ENCODE measurements around the gene ELP5.

ELP5 gene

GRCh38 chr17:7214300-7215135, 37.5 kb upstream of the ELP5 start:
- Histone ChIP-seq H3K27me3 (ENCODE audit: insufficient read depth, low read length, poor library complexity) (no peaks in the 10 kb centered on the region), H4K20me1 (ENCODE audit: insufficient read depth, low read length) (no peaks in the 10 kb centered on the region), H3K4me2 (ENCODE audit: insufficient read depth, low read length) (peak overlapping the region; percentile 71), H3K4me3 (ENCODE audit: low read depth in 1 of 2, low read length in 2 of 2) (peak overlapping the region in 1 of 2 experiments; percentile 56; a peak in 3 of 4 replicates), H3K9me3 (ENCODE audit: insufficient read depth, low read length, severe bottlenecking) (no peaks in the 10 kb centered on the region), H2AFZ (ENCODE audit: low read depth, low read length) (peak overlapping the region; percentile 57), H3K9ac (ENCODE audit: low read depth, low read length) (peak overlapping the region; percentile 45), H3K4me1 (ENCODE audit: insufficient read depth, low read length) (peaks cover 60% of the 10 kb centered on the region), H3K36me3 (ENCODE audit: insufficient read depth, low read length) (no peaks in the 10 kb centered on the region), H3K27ac (ENCODE audit: low read length) (peak overlapping the region; percentile 72), H3K79me2 (ENCODE audit: insufficient read depth, low read length) (peaks cover 21% of the 10 kb centered on the region)
- TF ChIP-seq EZH2 (IDR thresholded peaks at IDR 0.05; ENCODE audit: borderline replicate concordance, low read depth, low read length, severe bottlenecking) (no peak), CTCF (IDR thresholded peaks at IDR 0.05; ENCODE audit: borderline replicate concordance, extremely low read depth, low read length, poor library complexity, severe bottlenecking) (peak; percentile 76)
- DNase-seq (peak; percentile 100), ATAC-seq (ENCODE audit: insufficient read depth, low read depth) (peak; percentile 81)

- H3K4me1 ChIP-seq (ENCODE audit: insufficient read depth, low read length) = peaks cover 62% of the 10 kb centered on the region
- peak overlapping the region in 1 of 2 experiments; percentile 56; a peak in 2 of 4 replicates for H3K4me3 ChIP-seq (ENCODE audit: low read depth in 1 of 2, low read length in 2 of 2)
- ATAC-seq (ENCODE audit: insufficient read depth, low read depth) (no peak), DNase-seq (no peak)
- H3K27ac ChIP-seq (ENCODE audit: low read length) = peak overlapping the region; percentile 68
- H3K9ac ChIP-seq (ENCODE audit: low read depth, low read length) = peak overlapping the region; percentile 33
- H2AFZ ChIP-seq (ENCODE audit: low read depth, low read length) = no peak overlapping the region
- H4K20me1 ChIP-seq (ENCODE audit: insufficient read depth, low read length) = no peaks in the 10 kb centered on the region
- no peaks in the 10 kb centered on the region for H3K36me3 ChIP-seq (ENCODE audit: insufficient read depth, low read length)
- no peaks in the 10 kb centered on the region for H3K9me3 ChIP-seq (ENCODE audit: insufficient read depth, low read length, severe bottlenecking)
- H3K79me2 ChIP-seq (ENCODE audit: insufficient read depth, low read length) = peaks cover 28% of the 10 kb centered on the region
- no peak for TF ChIP-seq EZH2 (IDR thresholded peaks at IDR 0.05; ENCODE audit: borderline replicate concordance, low read depth, low read length, severe bottlenecking)
- peak overlapping the region; percentile 71 for H3K4me2 ChIP-seq (ENCODE audit: insufficient read depth, low read length)
- no peaks in the 10 kb centered on the region for H3K27me3 ChIP-seq (ENCODE audit: insufficient read depth, low read length, poor library complexity)
Observed at GRCh38 chr17:7215136-7215638, 36.8 kb upstream of the ELP5 start.

GRCh38 chr17:7215652-7216180, 36.3 kb upstream of the ELP5 start:
- Histone ChIP-seq H2AFZ (ENCODE audit: low read depth, low read length) (no peak overlapping the region), H3K27ac (ENCODE audit: low read length) (peak overlapping the region; percentile 68), H3K79me2 (ENCODE audit: insufficient read depth, low read length) (peaks cover 33% of the 10 kb centered on the region), H3K36me3 (ENCODE audit: insufficient read depth, low read length) (peaks cover 2% of the 10 kb centered on the region; the same call in 1 of the 2 replicates), H4K20me1 (ENCODE audit: insufficient read depth, low read length) (peaks cover 2% of the 10 kb centered on the region; the same call in 1 of the 2 replicates), H3K9ac (ENCODE audit: low read depth, low read length) (peak overlapping the region; percentile 57), H3K4me3 (ENCODE audit: low read depth in 1 of 2, low read length in 2 of 2) (peak overlapping the region in 1 of 2 experiments; percentile 56; a peak in 1 of 4 replicates), H3K4me2 (ENCODE audit: insufficient read depth, low read length) (peak overlapping the region; percentile 71), H3K27me3 (ENCODE audit: insufficient read depth, low read length, poor library complexity) (no peaks in the 10 kb centered on the region), H3K4me1 (ENCODE audit: insufficient read depth, low read length) (peaks cover 67% of the 10 kb centered on the region), H3K9me3 (ENCODE audit: insufficient read depth, low read length, severe bottlenecking) (no peaks in the 10 kb centered on the region)
- ATAC-seq (ENCODE audit: insufficient read depth, low read depth) = no peak
- TF ChIP-seq CTCF (IDR thresholded peaks at IDR 0.05; ENCODE audit: borderline replicate concordance, extremely low read depth, low read length, poor library complexity, severe bottlenecking) (no peak), EZH2 (IDR thresholded peaks at IDR 0.05; ENCODE audit: borderline replicate concordance, low read depth, low read length, severe bottlenecking) (no peak)
- DNase-seq = peak; percentile 54

Data from DND-41 (cell line).